HepG2 (cell line): ENCODE data around the gene ASF1B. TPM values are rescaled to one million over a fixed set of nuclear protein-coding genes. Genes with fewer than 3 reads are reported as not detected.

ENCODE experiments used
- JDP2 ChIP-seq: sonication (generic); formaldehyde crosslinking; IDR thresholded peaks from 2 replicates; pipeline ENCODE4 v1.8.1; 2022; ENCODE audit warnings: missing genetic modification reagents, borderline replicate concordance
- POLR2AphosphoS2 ChIP-seq: IDR thresholded peaks from 2 replicates; pipeline ENCODE4 v1.6.1; 2011; ENCODE audit warnings: low read depth, low read length, improper control_type of control experiment
- RXRA ChIP-seq: sonication (generic); formaldehyde crosslinking; IDR thresholded peaks from 2 replicates; pipeline ENCODE4 v1.5.1; 2020; ENCODE audit warnings: missing genetic modification reagents
- TAF1 ChIP-seq: sonication (generic); formaldehyde crosslinking; IDR thresholded peaks from 2 replicates; pipeline ENCODE4 v1.4.0; 2020; ENCODE audit warnings: missing genetic modification reagents
- ZNF256 ChIP-seq: sonication (generic); formaldehyde crosslinking; conservative IDR thresholded peaks from 2 replicates; pipeline ENCODE4 v1.4.0; 2020; ENCODE audit warnings: missing genetic modification reagents
- ZNF883 ChIP-seq: sonication (generic); formaldehyde crosslinking; IDR thresholded peaks from 2 replicates; pipeline ENCODE4 v1.5.1; 2020; ENCODE audit warnings: mild to moderate bottlenecking, missing genetic modification reagents; ENCODE audit errors: not compliant biosample characterization
- polyA plus RNA-seq, 8 experiments: library from polyadenylated mRNA; depleted of rRNA in 3 of 8; stranded (reverse) in 7 of 8; unstranded in 1 of 8; fragments of >200 nt; fragmentation: Illumina TruSeq in 4 of 8; extraction: Trizol in 4 of 8; gene quantifications; 2 replicates each; pipeline versions ENCODE4 v1.2.1 to v1.2.3, GENCODE V29; 2011 to 2016; ENCODE audit warnings: low read depth in 4 of 8, missing spikeins in 1 of 8, mixed read lengths in 1 of 8; ENCODE audit not compliant: insufficient read depth in 1 of 8
- total RNA-seq, 5 experiments: library from RNA; depleted of rRNA; stranded (reverse); fragments of >200 nt; fragmentation: Illumina TruSeq; extraction: Trizol; gene quantifications; 2 replicates each; pipeline ENCODE4 v1.2.3, GENCODE V29; 2016; ENCODE audit warnings: low read depth in 1 of 5
- TF ChIP-seq, protein P1 (sequence below): sonication (generic); formaldehyde crosslinking; IDR thresholded peaks from 2 replicates; pipeline ENCODE4 v1.4.0; 2020; ENCODE audit warnings: missing genetic modification reagents, borderline replicate concordance
- TF ChIP-seq, protein P2 (sequence below): sonication (generic); formaldehyde crosslinking; IDR thresholded peaks from 2 replicates; pipeline ENCODE4 v1.4.0; 2020; ENCODE audit warnings: missing genetic modification reagents

ASF1B gene
- total and polyA plus RNA-seq, 2 of the 13 experiments (the other 11 are each of a cell fraction or from before 2014, with no cell fraction given), result 18.2 to 24.8 TPM

DNA sequence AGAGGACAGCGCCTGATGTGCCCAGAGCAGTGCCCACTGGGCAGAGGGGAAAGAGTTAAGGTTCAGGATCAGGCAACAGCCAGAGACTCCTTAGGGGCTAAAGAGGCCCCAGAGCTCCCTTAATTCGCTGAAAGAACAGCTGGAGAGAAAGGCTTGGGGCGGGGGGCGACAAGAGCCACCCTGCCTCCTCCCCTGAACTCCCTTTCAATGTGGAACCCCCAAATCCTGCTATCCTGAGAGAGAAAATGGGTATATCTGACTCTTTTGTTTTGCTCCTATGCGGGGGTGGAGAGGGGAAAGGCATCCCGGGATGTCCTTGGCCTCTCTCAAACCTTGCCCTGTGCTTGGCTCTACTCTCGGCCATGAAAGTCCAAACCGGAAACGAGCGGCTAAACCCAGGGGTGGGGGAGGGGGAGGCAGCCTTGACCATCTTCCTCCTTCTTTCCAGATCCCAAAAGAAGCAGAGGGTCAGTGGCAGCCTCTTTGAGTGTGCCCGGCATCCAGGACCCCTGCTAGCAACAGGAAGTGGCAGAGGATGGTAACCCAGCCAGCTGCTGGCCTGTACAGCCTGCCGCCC, 23.5 kb downstream of the ASF1B start (continued):
- TF ChIP-seq, protein P1, sequence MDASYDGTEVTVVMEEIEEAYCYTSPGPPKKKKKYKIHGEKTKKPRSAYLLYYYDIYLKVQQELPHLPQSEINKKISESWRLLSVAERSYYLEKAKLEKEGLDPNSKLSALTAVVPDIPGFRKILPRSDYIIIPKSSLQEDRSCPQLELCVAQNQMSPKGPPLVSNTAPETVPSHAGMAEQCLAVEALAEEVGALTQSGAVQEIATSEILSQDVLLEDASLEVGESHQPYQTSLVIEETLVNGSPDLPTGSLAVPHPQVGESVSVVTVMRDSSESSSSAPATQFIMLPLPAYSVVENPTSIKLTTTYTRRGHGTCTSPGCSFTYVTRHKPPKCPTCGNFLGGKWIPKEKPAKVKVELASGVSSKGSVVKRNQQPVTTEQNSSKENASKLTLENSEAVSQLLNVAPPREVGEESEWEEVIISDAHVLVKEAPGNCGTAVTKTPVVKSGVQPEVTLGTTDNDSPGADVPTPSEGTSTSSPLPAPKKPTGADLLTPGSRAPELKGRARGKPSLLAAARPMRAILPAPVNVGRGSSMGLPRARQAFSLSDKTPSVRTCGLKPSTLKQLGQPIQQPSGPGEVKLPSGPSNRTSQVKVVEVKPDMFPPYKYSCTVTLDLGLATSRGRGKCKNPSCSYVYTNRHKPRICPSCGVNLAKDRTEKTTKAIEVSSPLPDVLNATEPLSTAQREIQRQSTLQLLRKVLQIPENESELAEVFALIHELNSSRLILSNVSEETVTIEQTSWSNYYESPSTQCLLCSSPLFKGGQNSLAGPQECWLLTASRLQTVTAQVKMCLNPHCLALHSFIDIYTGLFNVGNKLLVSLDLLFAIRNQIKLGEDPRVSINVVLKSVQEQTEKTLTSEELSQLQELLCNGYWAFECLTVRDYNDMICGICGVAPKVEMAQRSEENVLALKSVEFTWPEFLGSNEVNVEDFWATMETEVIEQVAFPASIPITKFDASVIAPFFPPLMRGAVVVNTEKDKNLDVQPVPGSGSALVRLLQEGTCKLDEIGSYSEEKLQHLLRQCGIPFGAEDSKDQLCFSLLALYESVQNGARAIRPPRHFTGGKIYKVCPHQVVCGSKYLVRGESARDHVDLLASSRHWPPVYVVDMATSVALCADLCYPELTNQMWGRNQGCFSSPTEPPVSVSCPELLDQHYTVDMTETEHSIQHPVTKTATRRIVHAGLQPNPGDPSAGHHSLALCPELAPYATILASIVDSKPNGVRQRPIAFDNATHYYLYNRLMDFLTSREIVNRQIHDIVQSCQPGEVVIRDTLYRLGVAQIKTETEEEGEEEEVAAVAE, result no peak
- TF ChIP-seq ZNF883 (CRISPR knock-in tag) (no peak), POLR2AphosphoS2 (no peak), TAF1 (no peak), JDP2 (CRISPR knock-in tag) (no peak), RXRA (CRISPR knock-in tag) (peak; percentile 66; the same call in 1 of the 2 replicates), ZNF256 (CRISPR knock-in tag) (no peak)
- TF ChIP-seq, protein P2, sequence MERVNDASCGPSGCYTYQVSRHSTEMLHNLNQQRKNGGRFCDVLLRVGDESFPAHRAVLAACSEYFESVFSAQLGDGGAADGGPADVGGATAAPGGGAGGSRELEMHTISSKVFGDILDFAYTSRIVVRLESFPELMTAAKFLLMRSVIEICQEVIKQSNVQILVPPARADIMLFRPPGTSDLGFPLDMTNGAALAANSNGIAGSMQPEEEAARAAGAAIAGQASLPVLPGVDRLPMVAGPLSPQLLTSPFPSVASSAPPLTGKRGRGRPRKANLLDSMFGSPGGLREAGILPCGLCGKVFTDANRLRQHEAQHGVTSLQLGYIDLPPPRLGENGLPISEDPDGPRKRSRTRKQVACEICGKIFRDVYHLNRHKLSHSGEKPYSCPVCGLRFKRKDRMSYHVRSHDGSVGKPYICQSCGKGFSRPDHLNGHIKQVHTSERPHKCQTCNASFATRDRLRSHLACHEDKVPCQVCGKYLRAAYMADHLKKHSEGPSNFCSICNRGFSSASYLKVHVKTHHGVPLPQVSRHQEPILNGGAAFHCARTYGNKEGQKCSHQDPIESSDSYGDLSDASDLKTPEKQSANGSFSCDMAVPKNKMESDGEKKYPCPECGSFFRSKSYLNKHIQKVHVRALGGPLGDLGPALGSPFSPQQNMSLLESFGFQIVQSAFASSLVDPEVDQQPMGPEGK (CRISPR knock-in tag), result 0 out of 2 replicates have a peak, but pooled peaks have one; percentile 44
